ENCODE measurements around the gene ZSWIM8.

- no peak for TF ChIP-seq CTCF (IDR thresholded peaks at IDR 0.05)
- TF ChIP-seq POLR2A (IDR thresholded peaks at IDR 0.05): no peak
Measured at GRCh38 chr10:73828161-73828560, 42.8 kb downstream of the ZSWIM8 start.
